IgD-negative memory B cell (primary cell): ENCODE results near the gene ACOT2. TPM values are rescaled to one million over a fixed set of nuclear protein-coding genes. Genes with fewer than 3 reads are reported as not detected.
"Not testable (repeated sequence)": the region's sequence is repeated elsewhere in the genome, so short reads cannot be mapped to it uniquely, and the experiment has no call there.

ENCODE experiments used
- H3K27ac Mint-ChIP-seq, 3 donors: one replicate each; pipeline ENCODE4 v1.8.0; 2020 to 2022; ENCODE audit warnings: mild to moderate bottlenecking in 3 of 3, mixed read lengths in 3 of 3, moderate library complexity in 1 of 3
- H3K27me3 Mint-ChIP-seq: one replicate; pipeline ENCODE4 v1.8.0; 2021; ENCODE audit warnings: mixed read lengths
- H3K36me3 Mint-ChIP-seq: one replicate; pipeline ENCODE4 v1.8.0; 2020; ENCODE audit warnings: mild to moderate bottlenecking, mixed read lengths
- H3K4me1 Mint-ChIP-seq, 3 donors: one replicate each; pipeline ENCODE4 v1.8.0; 2020 to 2022; ENCODE audit warnings: mixed read lengths in 3 of 3, mild to moderate bottlenecking in 1 of 3
- H3K4me3 Mint-ChIP-seq, 4 donors: one replicate each; pipeline ENCODE4 v1.8.0; 2020 to 2022; ENCODE audit warnings: mild to moderate bottlenecking in 4 of 4, mixed read lengths in 4 of 4, moderate library complexity in 3 of 4
- H3K9me3 Mint-ChIP-seq, 3 donors: one replicate each; pipeline ENCODE4 v1.8.0; 2020 to 2021; ENCODE audit warnings: mixed read lengths in 3 of 3, mild to moderate bottlenecking in 1 of 3
- polyA plus RNA-seq: library from polyadenylated mRNA; unstranded; fragments of 300-500 nt; fragmentation: Illumina TruSeq; gene quantifications from one replicate; pipeline ENCODE4 v1.2.3, GENCODE V29; 2021

ACOT2 gene
- polyA plus RNA-seq, 1 donor from 2014 or later, result 25.0 TPM

GRCh38 chr14:73589116-73589515, 20.1 kb downstream of the ACOT2 start:
- peak overlapping the region in 3 of 4 donors; percentile 13 to 30 (median 17) for H3K4me3 Mint-ChIP-seq
- no peaks in the 10 kb centered on the region for H3K36me3 Mint-ChIP-seq
- no peak overlapping the region for H3K27ac Mint-ChIP-seq
- no peaks in the 10 kb centered on the region for H3K27me3 Mint-ChIP-seq
- H3K4me1 Mint-ChIP-seq, result peaks cover 0 to 6% (median 4%) of the 10 kb centered on the region in 3 donors
- no peaks in the 10 kb centered on the region for H3K9me3 Mint-ChIP-seq

GRCh38 chr14:73590673-73591004, 21.6 kb downstream of the ACOT2 start:
- not testable (repeated sequence) for H3K27ac Mint-ChIP-seq, H3K9me3 Mint-ChIP-seq, H3K4me1 Mint-ChIP-seq, H3K36me3 Mint-ChIP-seq, H3K27me3 Mint-ChIP-seq
- H3K4me3 Mint-ChIP-seq, result peak overlapping the region in 1 of 4 donors; percentile 91

- no peaks in the 10 kb centered on the region for H3K9me3 Mint-ChIP-seq
- H3K4me3 Mint-ChIP-seq, result peak within 1 kb of the TSS; percentile 61 to 91 (median 85)
- H3K4me1 Mint-ChIP-seq, result peaks cover 0 to 6% (median 4%) of the 10 kb centered on the region in 3 donors
- peaks cover 2% of the 10 kb centered on the region for H3K36me3 Mint-ChIP-seq
- no peaks in the 10 kb centered on the region for H3K27me3 Mint-ChIP-seq
- H3K27ac Mint-ChIP-seq, result peak within 1 kb of the TSS in 1 of 3 donors; percentile 30
Measured at GRCh38 chr14:73591690-73592449, 22.9 kb downstream of the ACOT2 start, which contains the start of gene ACOT4. TSS of gene ACOT4 (plus strand) at chr14:73591873. CDS start at chr14:73591960, 87 bp downstream.

GRCh38 chr14:73594491-73594890, 25.5 kb downstream of the ACOT2 start:
- H3K27ac Mint-ChIP-seq, result no peak overlapping the region
- H3K4me1 Mint-ChIP-seq, result peaks cover 0 to 6% (median 4%) of the 10 kb centered on the region in 3 donors
- H3K4me3 Mint-ChIP-seq, result peak overlapping the region in 1 of 4 donors; percentile 74
- no peaks in the 10 kb centered on the region for H3K9me3 Mint-ChIP-seq
- H3K36me3 Mint-ChIP-seq, result peaks cover 7% of the 10 kb centered on the region
- no peaks in the 10 kb centered on the region for H3K27me3 Mint-ChIP-seq

GRCh38 chr14:73599499-73599898, 30.5 kb downstream of the ACOT2 start:
- Mint-ChIP-seq H3K4me3 (no peak overlapping the region), H3K27me3 (no peaks in the 10 kb centered on the region), H3K27ac (no peak overlapping the region), H3K9me3 (no peaks in the 10 kb centered on the region), H3K36me3 (peaks cover 7% of the 10 kb centered on the region), H3K4me1 (no peaks in the 10 kb centered on the region)

GRCh38 chr14:73602994-73603393, 34.0 kb downstream of the ACOT2 start:
- Mint-ChIP-seq H3K36me3 (peaks cover 5% of the 10 kb centered on the region), H3K4me3 (no peak overlapping the region), H3K4me1 (peaks cover 0 to 1% (median 0%) of the 10 kb centered on the region in 3 donors), H3K27me3 (no peaks in the 10 kb centered on the region), H3K27ac (no peak overlapping the region), H3K9me3 (no peaks in the 10 kb centered on the region)

GRCh38 chr14:73606271-73606670, 37.3 kb downstream of the ACOT2 start:
- Mint-ChIP-seq H3K36me3 (no peaks in the 10 kb centered on the region), H3K27ac (no peak overlapping the region), H3K27me3 (no peaks in the 10 kb centered on the region), H3K4me3 (no peak overlapping the region), H3K4me1 (peaks cover 0 to 1% (median 0%) of the 10 kb centered on the region in 3 donors), H3K9me3 (no peaks in the 10 kb centered on the region)

GRCh38 chr14:73607241-73607640, 38.2 kb downstream of the ACOT2 start:
- no peak overlapping the region for H3K4me3 Mint-ChIP-seq
- H3K27me3 Mint-ChIP-seq, result no peaks in the 10 kb centered on the region
- no peaks in the 10 kb centered on the region for H3K36me3 Mint-ChIP-seq
- H3K27ac Mint-ChIP-seq, result no peak overlapping the region
- no peaks in the 10 kb centered on the region for H3K9me3 Mint-ChIP-seq
- peaks cover 0 to 1% (median 0%) of the 10 kb centered on the region in 3 donors for H3K4me1 Mint-ChIP-seq

- Mint-ChIP-seq H3K27me3 (no peaks in the 10 kb centered on the region), H3K27ac (no peak overlapping the region), H3K4me1 (peaks cover 0 to 4% (median 0%) of the 10 kb centered on the region in 3 donors), H3K9me3 (no peaks in the 10 kb centered on the region), H3K36me3 (no peaks in the 10 kb centered on the region), H3K4me3 (peak overlapping the region in 1 of 4 donors; percentile 57)
Measured at GRCh38 chr14:73610687-73611086, 41.7 kb downstream of the ACOT2 start.

- H3K4me3 Mint-ChIP-seq, result peak within 1 kb of the TSS; percentile 82 to 93 (median 90)
- H3K36me3 Mint-ChIP-seq, result no peaks in the 10 kb centered on the region
- H3K9me3 Mint-ChIP-seq, result no peaks in the 10 kb centered on the region
- peaks cover 0 to 2% (median 0%) of the 10 kb centered on the region in 3 donors for H3K4me1 Mint-ChIP-seq
- no peaks in the 10 kb centered on the region for H3K27me3 Mint-ChIP-seq
- peak within 1 kb of the TSS in 1 of 3 donors; percentile 71 for H3K27ac Mint-ChIP-seq
Measured at GRCh38 chr14:73612339-73613045, 43.5 kb downstream of the ACOT2 start, which contains the start of gene ACOT6. TSS of gene ACOT6 (plus strand) at chr14:73612517. CDS start at chr14:73612572, 55 bp downstream.

GRCh38 chr14:73613046-73613383, 44.0 kb downstream of the ACOT2 start:
- Mint-ChIP-seq H3K9me3 (no peaks in the 10 kb centered on the region), H3K36me3 (no peaks in the 10 kb centered on the region), H3K27me3 (no peaks in the 10 kb centered on the region), H3K4me1 (peaks cover 0 to 2% (median 0%) of the 10 kb centered on the region in 3 donors), H3K4me3 (peak overlapping the region; percentile 82 to 93 (median 90)), H3K27ac (peak overlapping the region in 1 of 3 donors; percentile 71)

- no peaks in the 10 kb centered on the region for H3K36me3 Mint-ChIP-seq
- H3K4me3 Mint-ChIP-seq, result peak overlapping the region; percentile 82 to 93 (median 90)
Measured at GRCh38 chr14:73613419-73613963, 44.5 kb downstream of the ACOT2 start.

GRCh38 chr14:73616831-73617230, 47.8 kb downstream of the ACOT2 start:
- Mint-ChIP-seq H3K4me3 (peak overlapping the region in 1 of 4 donors; percentile 52), H3K27ac (no peak overlapping the region), H3K36me3 (no peaks in the 10 kb centered on the region), H3K27me3 (no peaks in the 10 kb centered on the region), H3K4me1 (peaks cover 0 to 2% (median 0%) of the 10 kb centered on the region in 3 donors), H3K9me3 (no peaks in the 10 kb centered on the region)

More at GRCh38 chr14:73613419-73613963, 44.5 kb downstream of the ACOT2 start:
- H3K4me1 Mint-ChIP-seq, result peaks cover 0 to 2% (median 0%) of the 10 kb centered on the region in 3 donors
- no peaks in the 10 kb centered on the region for H3K9me3 Mint-ChIP-seq
- no peaks in the 10 kb centered on the region for H3K27me3 Mint-ChIP-seq
- no peak overlapping the region for H3K27ac Mint-ChIP-seq

- Mint-ChIP-seq H3K27ac (no peak overlapping the region), H3K4me3 (no peak overlapping the region)
Measured at GRCh38 chr14:73619524-73619923, 50.5 kb downstream of the ACOT2 start.

GRCh38 chr14:73620268-73620667, 51.3 kb downstream of the ACOT2 start:
- no peak overlapping the region for H3K27ac Mint-ChIP-seq
- no peak overlapping the region for H3K4me3 Mint-ChIP-seq
- H3K4me1 Mint-ChIP-seq, result no peaks in the 10 kb centered on the region
- H3K27me3 Mint-ChIP-seq, result no peaks in the 10 kb centered on the region
- H3K9me3 Mint-ChIP-seq, result no peaks in the 10 kb centered on the region
- H3K36me3 Mint-ChIP-seq, result no peaks in the 10 kb centered on the region

More at GRCh38 chr14:73619524-73619923, 50.5 kb downstream of the ACOT2 start:
- H3K9me3 Mint-ChIP-seq, result no peaks in the 10 kb centered on the region
- H3K36me3 Mint-ChIP-seq, result no peaks in the 10 kb centered on the region
- H3K27me3 Mint-ChIP-seq, result no peaks in the 10 kb centered on the region
- no peaks in the 10 kb centered on the region for H3K4me1 Mint-ChIP-seq
